Midbrain (tissue), 1 donor: ENCODE results near the gene ZFYVE28.
"Not testable (repeated sequence)": the region's sequence is repeated elsewhere in the genome, so short reads cannot be mapped to it uniquely, and the experiment has no call there.

Experiments
- DNase-seq: peaks from one replicate; lab custom pipeline; 2025; lab: John Stamatoyannopoulos, UW

Gene ZFYVE28

GRCh38 chr4:2417765-2418649, at the start of gene ZFYVE28:
Gene ZFYVE28, minus strand, starts transcription at chr4:2418645. Its CDS starts 322 bp downstream, at chr4:2418323.
- DNase-seq = no peak

DNA sequence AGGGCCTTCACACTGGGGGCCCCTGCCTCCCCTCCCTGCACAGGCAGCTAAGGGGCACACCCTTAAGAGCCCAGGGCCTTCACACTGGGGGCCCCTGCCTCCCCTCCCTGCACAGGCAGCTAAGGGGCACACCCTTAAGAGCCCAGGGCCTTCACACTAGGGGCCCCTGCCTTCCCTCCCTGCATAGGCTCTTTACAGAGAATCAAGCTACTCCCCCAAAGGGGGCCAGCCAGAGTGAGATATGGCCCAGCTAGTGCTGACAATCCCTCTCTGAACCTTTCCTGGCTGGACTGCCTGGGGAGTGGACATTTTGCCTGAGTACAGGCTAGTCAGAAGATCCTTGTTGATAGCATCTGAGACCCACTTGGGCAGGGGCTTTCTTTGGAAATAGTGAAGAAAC, 47.1 kb upstream of the ZFYVE28 start:
- not testable (repeated sequence) for DNase-seq

GRCh38 chr4:2465032-2465431, 46.6 kb upstream of the ZFYVE28 start:
- no peak for DNase-seq

GRCh38 chr4:2462992-2463762, 44.7 kb upstream of the ZFYVE28 start:
- no peak for DNase-seq

DNA sequence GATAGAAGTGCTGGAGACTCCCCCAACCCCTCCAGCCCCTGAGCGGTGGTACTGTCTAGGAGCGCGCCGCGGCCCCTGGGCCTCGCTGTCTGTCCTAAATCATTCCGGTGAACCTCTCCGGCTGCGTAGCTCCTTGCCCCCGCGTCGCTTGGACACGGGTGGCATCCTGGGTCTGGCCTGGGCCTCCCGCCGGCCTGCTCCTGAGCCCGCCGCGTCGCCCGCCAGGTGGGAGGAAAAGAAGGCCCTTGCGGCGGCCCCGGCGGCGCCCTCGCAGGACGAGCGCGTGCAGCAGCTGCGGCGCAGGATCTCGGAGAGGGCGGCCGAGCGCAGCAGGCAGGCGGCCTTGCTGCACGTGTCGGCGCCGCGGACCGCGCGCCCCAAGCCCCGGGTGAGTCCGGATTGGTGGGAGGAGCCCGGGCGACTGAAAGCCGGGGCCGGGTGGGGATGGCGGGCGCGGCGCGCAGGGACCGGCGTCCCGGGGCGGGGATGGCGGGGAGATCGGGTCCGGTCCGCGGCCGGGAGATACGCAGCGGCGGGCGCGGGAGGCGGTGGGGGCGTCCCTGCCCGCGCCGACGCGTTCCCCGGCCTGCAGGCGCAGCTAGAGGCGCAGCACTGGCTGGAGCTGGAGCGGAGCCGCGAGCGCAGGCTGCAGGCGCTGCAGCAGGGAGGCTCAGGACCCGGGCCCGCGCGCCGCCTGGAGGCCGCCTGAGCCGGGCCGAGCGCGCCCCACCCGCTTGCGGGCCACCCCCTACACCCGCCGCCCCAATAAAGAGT, 44.0 kb upstream of the ZFYVE28 start:
- peak; percentile 72 for DNase-seq

DNA sequence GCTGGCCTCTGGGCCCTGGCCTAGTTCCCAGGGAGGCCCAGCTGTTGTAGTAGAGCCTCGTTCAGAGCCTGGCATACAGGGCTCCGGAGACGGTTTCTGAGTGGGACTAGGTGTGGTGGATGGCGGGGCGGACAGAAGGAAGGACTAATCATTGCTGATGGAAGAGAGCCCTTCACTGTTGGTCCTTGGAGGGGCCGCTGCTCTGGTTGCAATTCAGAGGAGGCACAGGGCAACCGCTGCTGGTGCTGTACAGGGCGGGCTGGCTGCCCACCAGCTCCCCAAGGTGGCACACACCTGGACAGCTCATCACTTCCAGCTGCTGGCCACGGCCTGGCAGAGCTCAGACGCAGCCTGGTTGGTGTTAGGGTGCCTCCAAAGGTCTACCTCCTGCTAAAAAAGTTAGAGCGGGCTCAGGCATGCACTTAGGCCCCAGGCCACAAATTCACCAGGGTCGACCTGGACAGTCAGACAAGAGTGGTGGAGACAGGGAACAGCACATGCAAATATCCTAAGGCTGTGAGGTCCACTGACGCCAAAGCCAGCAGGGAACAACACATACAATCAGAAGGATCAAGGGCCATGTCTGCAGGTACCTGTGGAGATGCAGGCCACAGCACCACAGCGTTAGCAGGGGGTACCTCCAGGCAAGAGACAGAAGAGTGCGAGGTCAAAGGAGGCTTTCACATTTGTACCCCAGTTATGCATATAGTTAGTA, 43.0 kb upstream of the ZFYVE28 start:
- DNase-seq = no peak

GRCh38 chr4:2459589-2460349, 41.3 kb upstream of the ZFYVE28 start:
- DNase-seq = no peak

GRCh38 chr4:2458546-2459491, 40.4 kb upstream of the ZFYVE28 start:
- DNase-seq = no peak

- DNase-seq = no peak
Observed at GRCh38 chr4:2457481-2458295, 39.2 kb upstream of the ZFYVE28 start.

GRCh38 chr4:2451821-2452785, 33.7 kb upstream of the ZFYVE28 start:
- no peak for DNase-seq

GRCh38 chr4:2451036-2451520, 32.6 kb upstream of the ZFYVE28 start:
- no peak for DNase-seq

DNA sequence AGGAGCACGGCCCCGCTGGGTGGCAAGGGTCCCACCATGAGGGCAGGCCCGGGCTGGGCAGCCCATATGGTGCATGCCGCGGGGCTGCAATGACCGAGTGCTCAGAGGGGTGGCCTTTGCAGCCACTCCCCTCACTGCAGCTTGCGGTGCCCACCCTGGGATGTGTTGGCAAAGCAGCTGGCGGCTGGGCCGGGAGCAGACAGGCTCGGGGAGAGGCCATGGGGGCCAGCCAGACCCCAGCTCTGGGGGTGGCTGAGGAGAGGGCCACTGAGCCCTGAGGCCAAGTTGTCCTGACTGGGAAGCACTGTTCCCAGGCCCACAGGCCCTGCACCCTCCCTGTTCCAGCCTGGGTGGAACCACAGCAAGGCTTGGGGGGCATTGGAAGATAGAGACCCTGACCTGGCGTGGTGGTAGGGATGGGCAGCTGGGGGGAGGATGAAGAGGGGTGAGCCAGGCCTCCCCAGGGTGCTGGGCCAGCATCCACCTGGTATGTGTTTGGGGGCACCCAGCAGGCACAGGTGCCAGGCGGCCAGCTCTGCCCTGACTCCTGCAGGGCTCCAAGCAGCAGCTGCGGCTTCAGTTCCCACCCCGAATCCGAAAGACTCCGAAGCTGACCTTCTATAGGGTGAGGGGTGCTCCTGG, 32.1 kb upstream of the ZFYVE28 start:
- no peak for DNase-seq

GRCh38 chr4:2449511-2450392, 31.3 kb upstream of the ZFYVE28 start:
- no peak for DNase-seq

DNA sequence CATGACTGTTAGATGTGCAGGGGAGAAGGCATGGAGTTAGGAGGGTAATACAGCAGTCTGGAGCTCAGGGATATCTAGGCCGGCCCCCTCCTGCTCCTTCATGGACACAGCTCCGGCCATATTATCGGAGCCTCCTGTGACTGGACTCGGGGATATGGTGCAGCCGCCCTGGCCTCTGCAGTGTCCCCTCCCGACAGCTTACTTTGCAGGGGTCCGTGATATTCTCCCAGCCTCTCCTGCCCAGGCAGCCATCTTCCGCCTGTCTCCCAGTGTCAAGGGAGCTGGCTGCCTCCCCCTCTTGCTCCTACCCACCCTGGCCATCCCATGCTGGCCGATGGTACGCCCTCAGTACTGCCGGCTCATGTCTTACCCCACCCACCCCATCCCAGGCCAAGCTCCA, 30.6 kb upstream of the ZFYVE28 start:
- no peak for DNase-seq

- no peak for DNase-seq
Observed at GRCh38 chr4:2448589-2448988, 30.1 kb upstream of the ZFYVE28 start.
